Vagina (tissue), 2 donors: Measurements from ENCODE around the gene CDH4.

Experiments
- POLR2A ChIP-seq, 2 donors: fragments of 450-650 bp; IDR thresholded peaks; one replicate each; pipeline ENCODE4 v1.6.1; 2017; ENCODE audit warnings: antibody characterized with exemption in 2 of 2, mild to moderate bottlenecking in 2 of 2, moderate library complexity in 2 of 2
- POLR2AphosphoS5 ChIP-seq, 2 donors: sonication (generic); formaldehyde crosslinking; IDR thresholded peaks; one replicate each; pipeline ENCODE4 v1.9.0; 2017; ENCODE audit warnings: antibody characterized with exemption in 2 of 2, mild to moderate bottlenecking in 2 of 2, low read depth in 1 of 2; ENCODE audit not compliant: insufficient read depth in 1 of 2
- TF ChIP-seq, protein P1 (sequence below), 3 experiments: fragments of 450-650 bp in 2 of 3; fragments of 200-600 bp in 1 of 3; sonication (generic) in 1 of 3; IDR thresholded peaks; one replicate each; pipeline ENCODE4 v1.5.1; 2017 to 2019; ENCODE audit warnings: antibody characterized with exemption in 3 of 3, mild to moderate bottlenecking in 2 of 3, moderate library complexity in 2 of 3

DNA sequence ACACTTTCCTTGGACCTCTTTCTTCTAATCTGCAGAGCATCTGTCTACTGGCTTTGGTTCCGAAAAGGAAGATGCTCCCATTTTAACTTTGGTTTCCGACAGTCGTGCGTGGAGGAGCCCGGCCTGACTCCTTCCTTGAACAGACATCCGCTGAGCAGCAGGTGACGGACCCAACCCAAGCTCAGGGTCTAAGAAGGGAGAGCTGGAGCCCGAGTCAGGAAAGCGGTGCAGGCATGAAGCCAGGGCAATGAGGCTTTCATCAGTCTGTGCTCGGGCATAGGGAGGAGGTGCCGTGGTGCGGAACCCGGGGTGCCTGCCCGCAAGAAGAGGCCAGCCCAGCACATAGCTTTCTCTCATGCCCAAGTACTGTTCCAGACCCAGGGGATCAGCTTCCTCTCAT lies 109.4 kb downstream of the CDH4 start:
- TF ChIP-seq POLR2A (IDR thresholded peaks at IDR 0.05) (no peak), POLR2AphosphoS5 (IDR thresholded peaks at IDR 0.05; ENCODE audit: insufficient read depth in 1 of 2, low read depth in 1 of 2) (no peak)
- TF ChIP-seq, protein P1, sequence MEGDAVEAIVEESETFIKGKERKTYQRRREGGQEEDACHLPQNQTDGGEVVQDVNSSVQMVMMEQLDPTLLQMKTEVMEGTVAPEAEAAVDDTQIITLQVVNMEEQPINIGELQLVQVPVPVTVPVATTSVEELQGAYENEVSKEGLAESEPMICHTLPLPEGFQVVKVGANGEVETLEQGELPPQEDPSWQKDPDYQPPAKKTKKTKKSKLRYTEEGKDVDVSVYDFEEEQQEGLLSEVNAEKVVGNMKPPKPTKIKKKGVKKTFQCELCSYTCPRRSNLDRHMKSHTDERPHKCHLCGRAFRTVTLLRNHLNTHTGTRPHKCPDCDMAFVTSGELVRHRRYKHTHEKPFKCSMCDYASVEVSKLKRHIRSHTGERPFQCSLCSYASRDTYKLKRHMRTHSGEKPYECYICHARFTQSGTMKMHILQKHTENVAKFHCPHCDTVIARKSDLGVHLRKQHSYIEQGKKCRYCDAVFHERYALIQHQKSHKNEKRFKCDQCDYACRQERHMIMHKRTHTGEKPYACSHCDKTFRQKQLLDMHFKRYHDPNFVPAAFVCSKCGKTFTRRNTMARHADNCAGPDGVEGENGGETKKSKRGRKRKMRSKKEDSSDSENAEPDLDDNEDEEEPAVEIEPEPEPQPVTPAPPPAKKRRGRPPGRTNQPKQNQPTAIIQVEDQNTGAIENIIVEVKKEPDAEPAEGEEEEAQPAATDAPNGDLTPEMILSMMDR (IDR thresholded peaks at IDR 0.05) = no peak
